Inflammatory macrophage treated with lipopolysaccharide for 1 hour (primary cell): ENCODE measurements around the gene TENT5C.
A peak's percentile ranks its signal among the peaks of the same experiment; 100 is the strongest.

ENCODE experiments used
- DNase-seq, 2 donors: peaks; one replicate each; pipeline ENCODE4 v3.0.0-alpha.2; 2020 to 2022

The TENT5C gene

GRCh38 chr1:117573386-117574023 is 32.3 kb upstream of the TENT5C start:
- no peak for DNase-seq

GRCh38 chr1:117574161-117574835 is 31.6 kb upstream of the TENT5C start:
- DNase-seq, result no peak

GRCh38 chr1:117575586-117576225 is 30.1 kb upstream of the TENT5C start:
- no peak for DNase-seq

- no peak for DNase-seq
Measured at GRCh38 chr1:117576236-117576635, 29.6 kb upstream of the TENT5C start.

- no peak for DNase-seq
Measured at GRCh38 chr1:117577191-117577885, 28.5 kb upstream of the TENT5C start.

- no peak for DNase-seq
Measured at GRCh38 chr1:117578466-117578865, 27.4 kb upstream of the TENT5C start.

- no peak for DNase-seq
Measured at GRCh38 chr1:117579221-117579906, 26.5 kb upstream of the TENT5C start.

GRCh38 chr1:117580436-117580835 is 25.4 kb upstream of the TENT5C start:
- no peak for DNase-seq

GRCh38 chr1:117580882-117581281 is 25.0 kb upstream of the TENT5C start:
- no peak for DNase-seq

GRCh38 chr1:117581391-117581943 is 24.4 kb upstream of the TENT5C start:
- DNase-seq, result no peak

GRCh38 chr1:117582451-117582850 is 23.4 kb upstream of the TENT5C start:
- no peak for DNase-seq

- no peak for DNase-seq
Measured at GRCh38 chr1:117583247-117583646, 22.6 kb upstream of the TENT5C start.

GRCh38 chr1:117584181-117584580 is 21.7 kb upstream of the TENT5C start:
- DNase-seq, result no peak

- no peak for DNase-seq
Measured at GRCh38 chr1:117585086-117585485, 20.8 kb upstream of the TENT5C start.

- DNase-seq, result no peak
Measured at GRCh38 chr1:117586337-117586736, 19.5 kb upstream of the TENT5C start.

- DNase-seq, result no peak
Measured at GRCh38 chr1:117586747-117587498, 18.9 kb upstream of the TENT5C start.

GRCh38 chr1:117587499-117588356 is 18.1 kb upstream of the TENT5C start:
- no peak for DNase-seq

GRCh38 chr1:117589544-117589943 is 16.3 kb upstream of the TENT5C start:
- DNase-seq, result peak in 1 of 2 donors; percentile 9

- DNase-seq, result no peak
Measured at GRCh38 chr1:117590273-117590925, 15.4 kb upstream of the TENT5C start.

- no peak for DNase-seq
Measured at GRCh38 chr1:117591252-117591651, 14.6 kb upstream of the TENT5C start.
